ENCODE results near the gene KRTAP4-12.
"Not testable (repeated sequence)": the region's sequence is repeated elsewhere in the genome, so short reads cannot be mapped to it uniquely, and the experiment has no call there.

KRTAP4-12 gene

GRCh38 chr17:41153856-41154255 is 29.9 kb upstream of the KRTAP4-12 start:
- TF ChIP-seq, protein P1, sequence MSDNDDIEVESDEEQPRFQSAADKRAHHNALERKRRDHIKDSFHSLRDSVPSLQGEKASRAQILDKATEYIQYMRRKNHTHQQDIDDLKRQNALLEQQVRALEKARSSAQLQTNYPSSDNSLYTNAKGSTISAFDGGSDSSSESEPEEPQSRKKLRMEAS (IDR thresholded peaks at IDR 0.05; ENCODE audit: low read depth, low read length) = no peak
- TF ChIP-seq POLR2A (IDR thresholded peaks at IDR 0.05; ENCODE audit: extremely low read depth, insufficient read length) (no peak), CTCF (IDR thresholded peaks at IDR 0.05; ENCODE audit: low read depth, low read length) (no peak), MYC (IDR thresholded peaks at IDR 0.05; ENCODE audit: low read depth, low read length) (no peak)

DNA sequence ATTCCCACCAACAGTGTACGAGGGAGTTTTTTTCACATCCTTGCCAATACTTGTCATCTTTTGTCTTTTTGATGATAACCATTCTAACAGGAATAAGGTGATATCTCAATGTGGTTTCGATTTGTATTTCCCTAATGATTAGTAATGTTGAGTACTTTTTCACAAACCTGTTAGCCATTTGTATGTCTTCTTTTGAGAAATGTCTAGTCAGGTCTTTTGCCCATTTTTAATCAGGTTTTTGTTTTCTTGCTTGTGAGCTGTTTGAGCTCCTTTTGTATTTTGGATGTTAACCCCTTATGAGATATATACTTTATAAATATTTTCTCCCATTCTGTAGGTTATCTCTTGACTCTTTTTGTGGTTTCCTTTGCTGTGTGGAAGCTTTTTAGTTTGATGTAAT is 27.5 kb upstream of the KRTAP4-12 start:
- TF ChIP-seq MYC (IDR thresholded peaks at IDR 0.05; ENCODE audit: low read depth, low read length) (no peak), POLR2A (IDR thresholded peaks at IDR 0.05; ENCODE audit: extremely low read depth, insufficient read length) (no peak), CTCF (IDR thresholded peaks at IDR 0.05; ENCODE audit: low read depth, low read length) (no peak)
- TF ChIP-seq, protein P1 (IDR thresholded peaks at IDR 0.05; ENCODE audit: low read depth, low read length) = no peak
- H3K4me3 ChIP-seq (ENCODE audit: low read depth, low read length) = no peak overlapping the region
- DNase-seq (ENCODE audit: low read depth) = no peak

More at GRCh38 chr17:41153856-41154255, 29.9 kb upstream of the KRTAP4-12 start:
- DNase-seq (ENCODE audit: low read depth) = no peak
- H3K4me3 ChIP-seq (ENCODE audit: low read depth, low read length) = no peak overlapping the region

DNA sequence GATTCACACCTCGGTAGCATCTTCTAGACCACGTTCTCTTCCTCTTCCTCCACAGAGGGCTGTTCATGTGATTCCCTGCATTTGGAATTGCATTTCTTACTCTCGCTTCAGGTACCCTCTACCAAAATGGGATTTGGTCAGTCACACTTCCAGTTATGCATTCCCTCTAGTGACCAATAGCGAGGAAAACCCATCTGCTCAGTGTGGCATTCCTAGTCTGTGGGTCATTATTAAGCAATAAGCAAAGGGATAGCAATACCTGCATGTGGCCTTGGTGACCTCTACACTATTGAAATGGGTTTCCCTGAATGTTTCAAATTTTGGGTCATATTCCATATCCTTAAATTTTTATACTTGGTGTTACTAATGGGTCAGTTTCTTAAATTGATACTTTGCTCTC is 26.0 kb upstream of the KRTAP4-12 start:
- DNase-seq (ENCODE audit: low read depth) = no peak
- no peak overlapping the region for H3K4me3 ChIP-seq (ENCODE audit: low read depth, low read length)
- no peak for TF ChIP-seq CTCF (IDR thresholded peaks at IDR 0.05; ENCODE audit: low read depth, low read length)
- TF ChIP-seq, protein P1 (IDR thresholded peaks at IDR 0.05; ENCODE audit: low read depth, low read length) = no peak

- no peak for DNase-seq (ENCODE audit: low read depth)
- TF ChIP-seq CTCF (IDR thresholded peaks at IDR 0.05; ENCODE audit: low read depth, low read length) (no peak), MYC (IDR thresholded peaks at IDR 0.05; ENCODE audit: low read depth, low read length) (no peak), POLR2A (IDR thresholded peaks at IDR 0.05; ENCODE audit: extremely low read depth, insufficient read length) (no peak)
- TF ChIP-seq, protein P1 (IDR thresholded peaks at IDR 0.05; ENCODE audit: low read depth, low read length) = no peak
- H3K4me3 ChIP-seq (ENCODE audit: low read depth, low read length) = no peak within 1 kb of the TSS
These were observed 25.6 kb upstream of the KRTAP4-12 start, which contains the start of gene KRTAP4-5 for GRCh38 chr17:41149652-41149985. Gene KRTAP4-5 (minus strand): TSS chr17:41149825. CDS start chr17:41149767, 58 bp downstream.

DNA sequence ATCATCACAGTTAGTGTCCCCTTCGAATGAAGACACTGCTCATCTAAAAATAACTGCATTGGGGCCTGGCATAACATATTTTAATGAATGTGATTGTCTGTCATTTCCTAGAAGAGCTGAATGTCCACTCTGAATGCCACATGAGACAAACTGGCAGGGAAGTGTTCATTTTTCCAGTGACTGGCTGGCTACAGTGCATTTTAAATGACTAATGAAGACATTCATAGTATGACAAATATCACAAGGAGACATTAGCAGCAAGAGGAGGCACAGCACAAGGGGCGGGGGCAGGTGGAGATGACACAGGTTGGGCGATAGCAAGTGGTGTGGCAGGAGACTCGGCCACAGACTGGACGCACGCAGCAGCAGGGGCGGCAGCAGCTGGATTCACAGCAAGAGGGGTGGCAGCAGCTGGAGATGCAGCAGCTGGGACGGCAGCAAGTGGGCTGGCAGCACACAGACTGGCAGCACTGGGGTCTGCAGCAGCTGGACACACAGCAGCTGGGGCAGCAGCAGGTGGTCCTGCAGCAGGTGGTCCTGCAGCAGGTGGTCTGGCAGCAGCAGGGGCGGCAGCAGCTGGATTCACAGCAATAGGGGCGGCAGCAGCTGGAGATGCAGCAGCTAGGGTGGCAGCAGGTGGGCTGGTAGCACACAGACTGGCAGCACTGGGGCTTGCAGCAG is 25.1 kb upstream of the KRTAP4-12 start:
- H3K4me3 ChIP-seq (ENCODE audit: low read depth, low read length); DNase-seq (ENCODE audit: low read depth): not testable (repeated sequence)

GRCh38 chr17:41147531-41148204 is 23.7 kb upstream of the KRTAP4-12 start:
- H3K4me3 ChIP-seq (ENCODE audit: low read depth, low read length) = no peak overlapping the region
- no peak for DNase-seq (ENCODE audit: low read depth)
- TF ChIP-seq POLR2A (IDR thresholded peaks at IDR 0.05; ENCODE audit: extremely low read depth, insufficient read length) = no peak
- TF ChIP-seq CTCF (IDR thresholded peaks at IDR 0.05; ENCODE audit: low read depth, low read length) = no peak
- TF ChIP-seq MYC (IDR thresholded peaks at IDR 0.05; ENCODE audit: low read depth, low read length) = no peak
- TF ChIP-seq, protein P1 (IDR thresholded peaks at IDR 0.05; ENCODE audit: low read depth, low read length) = no peak

Measured in NB4 (cell line).